HG03565 (cell line): ENCODE measurements around the gene INHBA.

Experiments
- ATAC-seq: cut with Tn5 transposase; IDR thresholded peaks from one replicate; pipeline ENCODE4 v1.9.1; 2021; ENCODE audit warnings: mild to moderate bottlenecking, moderate library complexity; ENCODE audit not compliant: unreplicated experiment

INHBA gene

DNA sequence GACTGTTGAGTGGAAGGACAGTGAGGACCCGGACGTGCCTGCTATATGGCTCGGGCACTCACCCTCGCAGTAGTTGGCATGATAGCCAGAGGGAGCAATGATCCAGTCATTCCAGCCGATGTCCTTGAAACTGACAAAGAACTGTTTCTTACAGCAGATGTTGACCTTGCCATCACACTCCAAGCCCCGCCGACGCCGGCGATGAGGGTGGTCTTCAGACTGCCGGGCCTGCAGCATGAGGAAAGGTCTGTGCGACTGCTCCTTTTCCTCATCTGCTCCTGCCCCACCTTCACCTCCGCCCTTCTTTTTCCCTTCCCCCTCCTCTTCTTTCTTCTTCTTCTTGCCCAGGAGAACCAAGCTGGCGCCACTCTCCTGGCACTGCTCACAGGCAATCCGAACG is 13.1 kb downstream of the INHBA start:
- no peak for ATAC-seq

- no peak for ATAC-seq
These were observed 14.0 kb downstream of the INHBA start for GRCh38 chr7:41688906-41689305.

GRCh38 chr7:41688012-41688625 is 14.8 kb downstream of the INHBA start:
- no peak for ATAC-seq

DNA sequence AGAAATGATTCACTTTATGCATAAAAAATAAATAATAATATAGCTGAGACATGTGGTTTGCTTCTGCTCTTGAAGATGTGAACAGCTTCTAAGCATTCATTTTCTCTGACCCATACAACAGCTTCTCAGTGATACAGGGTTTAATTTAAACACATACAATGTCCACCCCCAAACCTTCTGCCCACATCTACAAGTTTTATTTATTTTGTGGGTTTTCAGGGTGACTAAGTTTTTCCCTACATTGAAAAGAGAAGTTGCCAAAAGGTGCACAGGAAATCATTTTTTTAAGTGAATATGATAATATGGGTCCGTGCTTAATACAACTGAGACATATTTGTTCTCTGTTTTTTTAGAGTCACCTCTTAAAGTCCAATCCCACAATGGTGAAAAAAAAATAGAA is 17.2 kb downstream of the INHBA start:
- no peak for ATAC-seq

DNA sequence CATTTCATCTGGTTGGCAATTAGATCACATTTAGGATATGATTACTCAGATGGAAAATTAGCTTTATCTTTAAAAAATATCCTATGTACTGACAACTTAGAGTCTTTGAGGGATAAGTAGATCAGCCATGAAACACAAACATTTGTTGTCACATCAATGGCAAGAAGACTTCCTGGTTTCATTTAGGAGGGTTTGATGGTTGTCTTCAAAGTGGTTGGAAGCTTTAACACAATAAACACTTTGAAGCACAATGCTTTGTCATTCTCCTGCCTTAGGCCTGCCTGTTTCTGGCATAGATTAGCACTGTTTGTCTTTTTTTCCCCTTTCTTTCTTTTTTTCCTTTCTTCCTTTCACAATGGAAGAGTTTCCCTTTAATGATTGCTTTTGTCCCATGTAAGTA is 20.5 kb downstream of the INHBA start:
- ATAC-seq, result no peak

DNA sequence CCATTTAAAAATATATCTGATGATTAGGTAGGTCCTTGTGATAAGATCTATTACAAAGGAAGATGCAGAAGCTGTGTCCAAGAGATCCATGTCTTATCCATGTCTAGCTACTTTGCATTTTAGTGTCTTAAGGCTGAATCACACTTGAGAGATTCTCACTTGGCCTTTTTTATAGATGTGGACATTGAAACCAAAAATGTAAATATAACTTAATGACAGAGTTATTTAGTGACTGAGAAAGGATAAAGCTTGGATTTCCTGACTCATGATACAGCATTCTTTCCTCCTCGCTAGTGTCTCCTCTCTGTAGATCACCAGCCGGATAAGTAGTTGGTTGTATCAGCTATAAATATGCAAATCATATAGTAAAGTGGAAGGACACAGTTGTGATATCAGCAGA is 23.3 kb downstream of the INHBA start:
- ATAC-seq, result no peak

DNA sequence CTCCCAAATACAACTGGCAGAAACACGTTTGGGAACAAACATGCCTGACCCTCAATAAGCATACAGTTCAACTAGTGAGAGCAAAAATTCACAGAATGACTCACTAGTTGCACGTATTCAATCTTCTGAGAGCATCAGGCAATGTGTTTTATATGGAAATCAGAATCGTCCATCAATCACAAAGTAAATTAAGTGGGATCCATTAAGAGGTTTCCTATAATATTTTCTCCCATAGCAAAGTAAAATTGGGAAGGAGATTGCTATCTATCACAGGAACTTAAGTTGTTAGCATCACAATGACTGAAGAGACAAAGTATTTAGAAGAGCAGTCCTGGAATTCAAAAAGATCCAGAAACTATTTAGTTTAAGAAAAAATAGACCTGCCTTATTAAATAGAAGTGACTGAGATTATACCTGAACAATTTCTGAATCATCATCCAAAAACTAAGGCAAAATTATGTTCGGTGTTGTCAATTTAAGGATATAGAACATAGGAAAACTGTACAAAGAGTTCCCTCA is 28.3 kb downstream of the INHBA start:
- no peak for ATAC-seq

DNA sequence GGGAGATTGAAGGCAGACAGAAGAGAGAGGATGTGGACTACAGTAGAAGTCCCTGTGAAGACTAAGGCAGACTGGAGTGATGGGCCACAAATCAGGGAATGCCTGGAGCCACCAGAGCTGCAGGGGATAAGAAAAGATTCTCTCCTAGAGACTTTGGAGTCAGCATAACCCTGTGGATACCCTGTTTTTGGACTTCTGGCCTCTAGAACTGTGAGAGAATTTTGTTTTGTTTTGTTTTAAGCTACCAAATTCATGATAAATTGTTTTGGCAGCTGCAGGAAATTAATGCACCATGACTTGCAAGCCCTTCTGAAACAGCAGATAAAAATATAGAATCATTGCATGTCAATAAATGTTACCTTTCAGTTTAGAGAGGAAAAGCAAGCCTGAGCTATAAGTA is 41.3 kb downstream of the INHBA start:
- no peak for ATAC-seq

- no peak for ATAC-seq
These were observed 43.4 kb downstream of the INHBA start for GRCh38 chr7:41659539-41659938.

DNA sequence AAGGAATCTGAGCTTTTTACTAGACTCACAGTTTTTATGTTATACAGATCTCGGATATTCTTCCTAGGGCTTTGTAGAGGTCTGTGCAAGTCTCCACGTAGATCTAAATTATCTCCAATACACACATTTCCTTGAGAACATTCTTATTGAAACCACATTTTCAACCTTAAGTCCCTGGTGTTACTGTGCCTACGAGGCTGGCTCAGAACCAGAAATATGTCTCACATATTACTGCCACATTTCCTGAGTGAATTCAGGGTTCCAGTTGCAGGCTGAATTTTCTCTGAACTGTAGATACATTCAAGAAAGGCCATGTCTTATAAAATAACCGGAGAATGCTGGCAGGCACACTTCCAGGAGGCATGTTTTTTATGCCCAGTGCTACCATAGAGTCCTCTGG is 46.5 kb downstream of the INHBA start:
- ATAC-seq, result no peak

DNA sequence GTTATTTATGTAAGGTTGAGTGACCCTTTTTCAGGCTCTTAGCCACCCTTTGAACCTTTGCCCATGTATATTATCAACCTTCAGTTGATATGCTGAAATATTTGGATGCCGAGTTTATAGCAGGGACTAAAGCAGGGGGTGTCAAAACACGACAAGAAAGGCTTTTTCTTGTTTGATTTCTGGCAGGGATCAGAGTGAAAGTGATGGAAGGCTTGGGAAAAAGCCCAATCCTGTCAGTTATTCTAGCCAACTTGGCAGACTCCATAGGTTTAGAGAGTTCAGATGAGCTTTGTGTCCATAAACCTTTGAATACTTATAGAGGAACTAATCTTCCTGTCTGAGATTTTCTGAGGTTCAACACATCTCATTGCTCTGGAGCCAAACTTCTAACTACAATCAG is 47.5 kb downstream of the INHBA start:
- no peak for ATAC-seq

- no peak for ATAC-seq
These were observed 50.6 kb downstream of the INHBA start for GRCh38 chr7:41652267-41652666.

- no peak for ATAC-seq
These were observed 54.4 kb downstream of the INHBA start for GRCh38 chr7:41648501-41648900.

- ATAC-seq, result no peak
These were observed 59.3 kb downstream of the INHBA start for GRCh38 chr7:41643616-41644015.

GRCh38 chr7:41641665-41642014 is 61.2 kb downstream of the INHBA start:
- no peak for ATAC-seq

DNA sequence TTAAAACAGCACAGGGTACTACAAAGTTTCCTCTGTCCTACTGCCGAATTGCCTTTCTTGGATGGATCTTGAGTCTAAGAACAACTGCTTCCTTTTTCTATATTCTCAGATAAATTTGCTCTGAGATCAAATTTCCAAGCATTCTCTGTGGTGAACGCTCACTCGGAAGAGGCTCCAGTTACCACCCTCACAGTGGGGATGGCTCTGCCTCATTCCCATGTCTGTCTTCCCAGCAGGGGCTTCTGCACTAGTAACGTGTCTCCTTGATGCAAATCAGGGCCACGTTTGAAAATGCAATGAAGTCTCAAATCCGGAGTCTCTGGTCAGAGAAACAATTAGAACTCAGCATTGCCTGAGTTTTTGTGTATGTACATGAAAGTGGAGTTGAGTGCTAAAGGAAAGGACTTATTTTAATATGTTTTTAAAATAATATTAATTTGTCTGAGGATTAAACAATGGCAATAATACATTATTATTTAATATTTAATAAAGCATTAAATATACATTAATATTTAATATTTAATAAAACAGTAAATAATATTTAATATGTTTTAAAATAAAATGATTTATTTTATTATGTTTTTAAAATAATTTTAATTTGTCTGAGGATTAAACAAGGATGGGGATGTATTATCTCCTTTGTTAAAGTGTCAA is 61.8 kb downstream of the INHBA start:
- ATAC-seq, result no peak

GRCh38 chr7:41640487-41640886 is 62.4 kb downstream of the INHBA start:
- no peak for ATAC-seq

- no peak for ATAC-seq
These were observed 65.8 kb downstream of the INHBA start for GRCh38 chr7:41637049-41637448.
